Uterine smooth muscle cell (primary cell): ENCODE measurements around the gene ADK. TPM values are rescaled to one million over a fixed set of nuclear protein-coding genes. Genes with fewer than 3 reads are reported as not detected.

Experiments used
- total RNA-seq: library from RNA; depleted of rRNA; stranded (reverse); fragments of >200 nt; gene quantifications from 2 replicates; pipeline ENCODE4 v1.2.3, GENCODE V29; 2014

Gene ADK
- total RNA-seq = 62.2 and 103 TPM in 2 replicates

DNA sequence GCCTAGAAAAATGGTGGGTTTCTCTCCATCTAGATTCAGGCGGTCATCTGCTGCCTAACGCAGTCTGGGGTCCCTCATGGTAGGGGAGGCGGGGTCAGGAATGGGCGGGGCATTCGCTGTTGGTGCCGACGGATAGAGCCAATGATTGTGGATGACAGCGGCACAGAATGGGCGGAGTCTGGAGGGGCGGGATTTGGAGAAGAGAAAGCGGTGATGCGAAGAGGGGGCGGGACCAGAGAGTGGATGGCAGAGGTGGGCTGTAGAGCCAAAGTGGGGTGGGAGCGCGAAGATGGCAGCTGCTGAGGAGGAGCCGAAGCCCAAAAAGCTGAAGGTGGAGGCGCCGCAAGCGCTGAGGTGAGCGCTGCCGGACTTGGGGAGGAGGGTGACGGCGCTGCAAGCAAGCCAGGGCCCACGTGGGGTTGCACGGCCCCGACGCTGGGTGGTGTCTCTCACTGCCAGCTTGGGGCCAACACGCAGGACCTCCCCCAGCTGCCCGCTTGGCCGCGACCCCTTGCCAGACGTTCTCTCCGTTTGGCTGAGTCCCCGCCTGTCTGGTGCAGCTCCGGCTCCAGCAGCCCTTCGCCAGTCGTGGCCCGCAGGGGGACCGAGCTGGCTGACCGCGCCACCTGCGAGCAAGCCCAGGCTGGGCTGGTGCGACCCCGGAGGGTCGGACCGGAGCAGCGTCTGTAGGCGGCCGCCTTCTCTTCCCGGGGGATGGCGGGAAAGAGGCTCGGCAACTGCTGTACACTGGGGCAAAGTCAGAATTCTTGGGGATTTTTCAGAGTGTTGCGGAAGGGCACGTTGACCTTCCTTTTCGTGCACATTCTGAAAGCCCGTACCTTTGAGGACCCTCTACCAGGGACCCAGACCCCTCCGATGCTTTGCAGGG lies at the start of gene ADK:
Gene ADK, plus strand, starts transcription at position 232 of the 889 bp plus-strand sequence. Its CDS starts 58 bp downstream, at position 290.

DNA sequence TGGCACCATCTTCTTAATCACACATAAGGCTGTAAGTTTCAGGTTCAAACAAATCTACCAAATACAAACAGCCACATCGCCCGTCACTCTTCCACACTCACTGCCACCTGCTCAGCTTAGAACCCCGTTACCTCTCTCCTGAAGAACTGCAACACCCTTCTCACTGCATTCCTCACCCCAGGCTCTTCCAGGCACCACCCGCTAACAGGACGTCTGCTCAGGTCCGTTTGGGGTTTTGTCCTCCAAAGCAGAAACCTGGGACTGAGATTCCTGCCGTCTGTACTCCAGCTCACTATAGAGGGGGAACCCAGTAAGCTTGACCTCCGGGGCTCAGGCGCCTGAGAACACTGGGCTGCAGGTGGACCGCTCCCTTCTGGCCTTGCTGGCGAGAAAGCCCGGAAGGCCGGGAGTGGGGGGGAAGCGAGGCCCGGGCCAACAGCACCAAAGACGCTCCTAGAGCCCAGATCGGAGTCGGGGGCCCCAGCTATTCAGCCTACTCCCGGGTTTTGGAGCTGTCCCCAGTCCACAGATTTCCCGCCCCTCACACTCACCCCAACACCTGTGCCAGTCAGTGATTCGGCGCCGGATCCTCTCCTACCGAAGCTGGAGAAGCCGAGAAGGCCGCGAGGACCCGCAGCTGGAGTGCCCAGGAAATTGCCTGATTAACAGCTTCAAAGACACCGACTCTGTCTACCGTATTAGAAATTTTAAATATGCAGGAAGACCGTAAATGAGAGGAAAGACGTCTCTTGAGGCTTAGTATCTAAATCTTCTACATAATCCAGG lies 624 bp upstream of the ADK start, which contains the start of gene AP3M1:
Gene AP3M1, minus strand, starts transcription at position 625 of the 786 bp plus-strand sequence. CDS start 12,449 bp downstream, outside the sequence.

Other genes with a start within 250 kb of the ADK start
- gene PLAU, start 240.1 kb upstream of the ADK start, total RNA-seq = 81.5 and 153 TPM in 2 replicates
- gene VCL, start 153.1 kb upstream of the ADK start, total RNA-seq = 223 and 227 TPM in 2 replicates
- 26.6 and 29.2 TPM in 2 replicates for gene AP3M1, start 393 bp upstream of the ADK start, total RNA-seq